ENCODE measurements around the gene HOXC6. TPM values are rescaled to one million over a fixed set of nuclear protein-coding genes. Genes with fewer than 3 reads are reported as not detected.

Gene HOXC6
- total RNA-seq, 1 donor: 7.2 TPM

DNA sequence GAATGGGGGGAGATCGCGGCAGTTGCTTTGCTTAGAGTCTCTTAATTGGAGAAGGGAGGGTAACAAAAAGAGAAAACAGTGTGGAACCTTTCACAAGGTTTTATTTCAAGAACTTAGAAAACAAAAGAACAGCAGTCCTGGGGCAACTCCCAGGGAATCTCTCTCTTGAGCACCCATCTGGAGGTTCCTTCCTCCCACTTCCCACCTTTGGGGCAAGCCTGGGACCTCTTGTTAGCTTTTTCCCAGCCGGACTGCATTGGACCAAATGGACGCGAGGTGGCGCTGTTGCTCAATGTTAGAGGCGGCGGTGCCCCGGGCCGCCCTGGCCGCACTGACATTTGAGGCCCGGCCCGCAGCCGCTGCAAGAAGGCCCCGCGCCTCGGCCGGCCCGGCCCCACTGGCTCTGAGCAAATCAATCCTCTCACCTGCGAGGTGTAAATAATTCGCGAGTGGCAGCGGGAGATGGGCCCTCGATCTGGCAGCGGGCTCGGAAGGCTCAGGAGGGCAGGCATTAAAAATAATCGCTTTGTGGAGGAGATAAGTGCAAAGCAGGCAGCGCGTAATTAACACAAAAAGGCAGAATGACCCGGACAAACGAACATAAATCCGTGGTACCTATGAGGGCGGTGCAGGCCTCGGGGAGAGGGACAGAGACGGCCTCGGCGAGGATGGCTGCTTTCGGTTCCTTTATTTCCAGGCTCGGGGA is 22.2 kb upstream of the HOXC6 start:
- TF ChIP-seq, protein P1, sequence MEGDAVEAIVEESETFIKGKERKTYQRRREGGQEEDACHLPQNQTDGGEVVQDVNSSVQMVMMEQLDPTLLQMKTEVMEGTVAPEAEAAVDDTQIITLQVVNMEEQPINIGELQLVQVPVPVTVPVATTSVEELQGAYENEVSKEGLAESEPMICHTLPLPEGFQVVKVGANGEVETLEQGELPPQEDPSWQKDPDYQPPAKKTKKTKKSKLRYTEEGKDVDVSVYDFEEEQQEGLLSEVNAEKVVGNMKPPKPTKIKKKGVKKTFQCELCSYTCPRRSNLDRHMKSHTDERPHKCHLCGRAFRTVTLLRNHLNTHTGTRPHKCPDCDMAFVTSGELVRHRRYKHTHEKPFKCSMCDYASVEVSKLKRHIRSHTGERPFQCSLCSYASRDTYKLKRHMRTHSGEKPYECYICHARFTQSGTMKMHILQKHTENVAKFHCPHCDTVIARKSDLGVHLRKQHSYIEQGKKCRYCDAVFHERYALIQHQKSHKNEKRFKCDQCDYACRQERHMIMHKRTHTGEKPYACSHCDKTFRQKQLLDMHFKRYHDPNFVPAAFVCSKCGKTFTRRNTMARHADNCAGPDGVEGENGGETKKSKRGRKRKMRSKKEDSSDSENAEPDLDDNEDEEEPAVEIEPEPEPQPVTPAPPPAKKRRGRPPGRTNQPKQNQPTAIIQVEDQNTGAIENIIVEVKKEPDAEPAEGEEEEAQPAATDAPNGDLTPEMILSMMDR (IDR thresholded peaks at IDR 0.05; ENCODE audit: extremely low read depth, low read depth, low read length): peak; percentile 81
- H4K20me1 ChIP-seq (ENCODE audit: insufficient read depth, low read length): peaks cover 15% of the 10 kb centered on the region
- peak overlapping the region; percentile 65 for H2AFZ ChIP-seq (ENCODE audit: low read length)
- H3K4me3 ChIP-seq (ENCODE audit: insufficient read depth, low read length): peak overlapping the region; percentile 66
- H3K4me2 ChIP-seq (ENCODE audit: insufficient read depth, low read length): peak overlapping the region; percentile 92
- DNase-seq (ENCODE audit: insufficient read length, low spot score, missing footprints): peak; percentile 98
- peaks cover 10% of the 10 kb centered on the region for H3K36me3 ChIP-seq (ENCODE audit: insufficient read depth, low read length)
- H3K79me2 ChIP-seq (ENCODE audit: insufficient read depth, low read length): peaks cover 82% of the 10 kb centered on the region
- peak overlapping the region; percentile 65 for H3K27ac ChIP-seq (ENCODE audit: low read depth, low read length)
- H3K4me1 ChIP-seq (ENCODE audit: insufficient read depth, low read length): peaks cover 43% of the 10 kb centered on the region
- no peaks in the 10 kb centered on the region for H3K9me3 ChIP-seq (ENCODE audit: low read depth, low read length)
- H3K27me3 ChIP-seq (ENCODE audit: insufficient read depth, low read length): no peaks in the 10 kb centered on the region

DNA sequence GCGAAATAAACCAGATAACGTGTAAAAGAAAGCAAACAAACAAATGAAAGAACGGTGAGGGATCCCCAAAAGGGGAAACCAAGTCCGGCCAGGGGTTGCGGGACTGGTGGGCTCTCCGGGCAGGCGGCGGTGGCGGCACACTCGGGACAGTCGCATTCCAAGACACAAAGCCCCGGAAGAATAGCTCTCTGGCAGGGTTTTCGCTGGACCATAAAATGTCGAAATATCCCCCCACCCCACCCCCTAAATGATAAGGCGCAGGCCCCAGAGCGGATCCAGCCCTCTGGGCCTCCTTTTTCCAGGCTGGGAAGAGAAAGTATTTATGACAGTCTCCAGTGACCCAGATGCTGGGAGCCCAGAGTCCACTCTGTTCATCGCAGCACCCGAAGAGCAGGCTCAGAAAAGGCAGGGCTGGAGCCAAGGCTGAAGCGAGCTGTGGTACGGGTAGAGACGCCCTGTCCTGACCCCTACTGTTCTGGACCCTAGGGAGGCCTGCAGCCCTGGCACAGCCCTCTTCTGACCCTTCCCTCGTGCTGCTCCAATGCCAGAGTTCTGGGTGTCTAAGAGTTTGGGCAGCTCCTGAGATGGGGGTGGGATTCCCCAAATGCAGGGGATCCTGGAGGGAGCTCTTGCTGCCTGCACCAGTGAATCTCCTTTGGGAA is 21.6 kb upstream of the HOXC6 start:
- Histone ChIP-seq H3K79me2 (ENCODE audit: insufficient read depth, low read length) (peaks cover 82% of the 10 kb centered on the region), H3K4me1 (ENCODE audit: insufficient read depth, low read length) (peaks cover 38% of the 10 kb centered on the region), H3K4me2 (ENCODE audit: insufficient read depth, low read length) (peak overlapping the region; percentile 92), H3K27me3 (ENCODE audit: insufficient read depth, low read length) (no peaks in the 10 kb centered on the region), H2AFZ (ENCODE audit: low read length) (peak overlapping the region; percentile 65), H3K27ac (ENCODE audit: low read depth, low read length) (peak overlapping the region; percentile 65), H3K36me3 (ENCODE audit: insufficient read depth, low read length) (peaks cover 10% of the 10 kb centered on the region), H3K9me3 (ENCODE audit: low read depth, low read length) (no peaks in the 10 kb centered on the region), H4K20me1 (ENCODE audit: insufficient read depth, low read length) (peaks cover 10% of the 10 kb centered on the region), H3K4me3 (ENCODE audit: insufficient read depth, low read length) (peak overlapping the region; percentile 66)
- TF ChIP-seq, protein P1 (IDR thresholded peaks at IDR 0.05; ENCODE audit: extremely low read depth, low read depth, low read length): no peak
- DNase-seq (ENCODE audit: insufficient read length, low spot score, missing footprints): peak; percentile 84

DNA sequence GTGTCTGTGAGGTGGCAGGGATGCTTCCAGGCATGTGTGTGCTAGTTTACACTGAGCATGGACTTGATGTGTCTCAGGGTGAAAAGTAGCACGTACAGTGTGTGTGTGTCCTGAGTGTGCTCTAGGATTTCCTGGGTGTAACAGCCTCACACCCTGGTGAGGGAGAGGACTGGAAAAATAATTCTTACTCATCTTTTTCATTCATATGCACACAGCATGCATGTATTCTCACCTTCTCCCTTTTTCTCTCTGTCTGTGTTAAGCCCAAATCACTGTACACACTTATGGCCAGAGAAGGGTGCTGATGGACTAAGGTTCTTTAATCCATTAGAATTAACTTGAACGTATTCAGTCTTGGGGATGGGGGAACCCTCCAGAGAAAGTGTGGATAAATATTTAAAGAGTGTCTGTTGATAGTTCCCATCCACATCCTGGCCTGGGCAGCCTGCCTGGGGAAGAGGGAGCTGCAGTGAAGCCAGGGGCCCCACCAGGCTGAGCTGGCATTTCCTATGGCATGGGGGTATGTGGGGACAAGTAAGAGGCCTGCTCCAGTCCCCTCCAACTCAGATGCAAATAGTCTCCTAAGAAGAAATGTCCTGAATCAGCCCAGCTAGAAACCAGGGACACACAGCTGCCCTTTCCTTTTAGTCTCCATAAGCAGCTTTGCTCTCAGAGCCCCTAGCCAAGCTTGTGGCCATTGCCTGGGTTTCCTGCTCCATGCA is 20.5 kb upstream of the HOXC6 start:
- peaks cover 5% of the 10 kb centered on the region for H3K36me3 ChIP-seq (ENCODE audit: insufficient read depth, low read length)
- H3K79me2 ChIP-seq (ENCODE audit: insufficient read depth, low read length): peaks cover 74% of the 10 kb centered on the region
- no peaks in the 10 kb centered on the region for H3K27me3 ChIP-seq (ENCODE audit: insufficient read depth, low read length)
- H3K27ac ChIP-seq (ENCODE audit: low read depth, low read length): peak overlapping the region; percentile 27
- DNase-seq (ENCODE audit: insufficient read length, low spot score, missing footprints): peak; percentile 91
- TF ChIP-seq, protein P1 (IDR thresholded peaks at IDR 0.05; ENCODE audit: extremely low read depth, low read depth, low read length): no peak
- no peak overlapping the region for H2AFZ ChIP-seq (ENCODE audit: low read length)
- H3K4me3 ChIP-seq (ENCODE audit: insufficient read depth, low read length): peak overlapping the region; percentile 74
- H3K4me2 ChIP-seq (ENCODE audit: insufficient read depth, low read length): peak overlapping the region; percentile 63
- peaks cover 42% of the 10 kb centered on the region for H3K4me1 ChIP-seq (ENCODE audit: insufficient read depth, low read length)
- peaks cover 10% of the 10 kb centered on the region for H4K20me1 ChIP-seq (ENCODE audit: insufficient read depth, low read length)
- no peaks in the 10 kb centered on the region for H3K9me3 ChIP-seq (ENCODE audit: low read depth, low read length)

DNA sequence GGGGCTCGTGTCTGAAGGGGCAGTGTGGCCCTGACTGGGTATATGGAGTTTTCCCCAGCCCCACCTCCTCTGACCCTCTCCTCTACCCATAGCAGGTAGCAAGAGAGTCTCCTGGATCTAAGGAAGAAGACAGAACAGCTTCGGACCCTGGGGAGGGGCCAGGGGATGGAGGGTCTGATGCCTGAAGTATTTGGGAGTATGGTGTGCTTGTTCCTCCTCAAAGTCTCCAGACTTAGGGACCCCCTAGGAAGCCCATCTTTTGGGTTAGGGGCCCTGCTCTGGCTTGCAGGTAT is 20.0 kb upstream of the HOXC6 start:
- no peaks in the 10 kb centered on the region for H3K36me3 ChIP-seq (ENCODE audit: insufficient read depth, low read length)
- H3K4me1 ChIP-seq (ENCODE audit: insufficient read depth, low read length): peaks cover 47% of the 10 kb centered on the region
- H3K27me3 ChIP-seq (ENCODE audit: insufficient read depth, low read length): no peaks in the 10 kb centered on the region
- peaks cover 75% of the 10 kb centered on the region for H3K79me2 ChIP-seq (ENCODE audit: insufficient read depth, low read length)
- H4K20me1 ChIP-seq (ENCODE audit: insufficient read depth, low read length): peaks cover 10% of the 10 kb centered on the region
- TF ChIP-seq, protein P1 (IDR thresholded peaks at IDR 0.05; ENCODE audit: extremely low read depth, low read depth, low read length): no peak
- peak overlapping the region; percentile 74 for H3K4me3 ChIP-seq (ENCODE audit: insufficient read depth, low read length)
- DNase-seq (ENCODE audit: insufficient read length, low spot score, missing footprints): no peak
- no peaks in the 10 kb centered on the region for H3K9me3 ChIP-seq (ENCODE audit: low read depth, low read length)
- H3K4me2 ChIP-seq (ENCODE audit: insufficient read depth, low read length): peak overlapping the region; percentile 63
- no peak overlapping the region for H2AFZ ChIP-seq (ENCODE audit: low read length)
- H3K27ac ChIP-seq (ENCODE audit: low read depth, low read length): peak overlapping the region; percentile 27
